ENCODE data around the gene RUNX2. TPM values are rescaled to one million over a fixed set of nuclear protein-coding genes. Genes with fewer than 3 reads are reported as not detected.

RUNX2 gene
- total RNA-seq, 1 donor from 2014 or later, result 0.41 TPM

DNA sequence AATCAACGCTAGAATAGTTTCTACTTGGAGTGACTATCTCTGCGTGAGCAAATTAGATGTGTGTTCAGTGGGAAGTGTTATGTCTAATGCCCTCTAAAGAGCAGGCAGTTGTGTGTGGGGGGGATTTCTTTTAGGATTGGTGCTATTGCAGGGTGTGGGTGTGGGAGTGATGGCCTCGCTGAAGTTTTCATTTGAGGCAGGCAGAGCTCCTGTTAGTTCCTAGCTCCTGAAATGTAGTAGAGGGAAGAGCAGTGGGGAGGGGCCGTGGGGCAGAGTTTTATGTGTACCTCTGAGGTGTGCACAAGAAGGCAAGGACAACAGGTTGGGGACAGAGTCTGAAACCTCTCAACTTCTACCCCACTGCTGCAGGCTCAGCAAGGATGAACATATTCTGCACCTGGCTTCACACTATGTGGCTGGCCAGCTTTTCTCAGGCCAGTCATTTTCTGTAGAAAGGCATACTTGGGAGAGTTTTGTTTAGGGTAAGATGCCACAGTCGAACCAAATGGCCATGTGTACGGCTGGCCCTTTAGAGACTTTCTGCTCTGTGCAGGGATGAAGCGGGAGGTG lies 278.8 kb downstream of the RUNX2 start:
- FAIRE-seq, result no peak
- DNase-seq (ENCODE audit: low spot score in 2 of 2), result no peak

DNA sequence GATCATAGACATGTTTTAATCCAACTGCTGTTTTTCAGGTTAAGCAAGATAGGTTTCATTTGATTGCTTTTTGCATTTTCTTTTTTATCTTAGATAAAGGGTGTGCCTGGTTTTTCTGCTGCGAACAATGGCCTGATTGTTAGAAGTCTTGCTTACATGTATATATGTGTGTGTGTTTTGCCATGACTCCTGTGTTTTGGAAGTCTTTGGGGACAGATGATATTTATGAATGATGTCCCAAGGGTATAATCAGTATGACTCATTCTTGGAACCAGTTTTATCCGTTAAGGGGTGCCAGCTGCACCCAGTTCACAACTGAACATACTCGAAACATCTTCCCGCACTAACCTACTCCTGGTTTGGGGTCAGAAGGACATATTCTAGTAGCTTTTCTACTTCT lies 279.7 kb downstream of the RUNX2 start:
- no peak for FAIRE-seq
- DNase-seq (ENCODE audit: low spot score in 2 of 2), result no peak

DNA sequence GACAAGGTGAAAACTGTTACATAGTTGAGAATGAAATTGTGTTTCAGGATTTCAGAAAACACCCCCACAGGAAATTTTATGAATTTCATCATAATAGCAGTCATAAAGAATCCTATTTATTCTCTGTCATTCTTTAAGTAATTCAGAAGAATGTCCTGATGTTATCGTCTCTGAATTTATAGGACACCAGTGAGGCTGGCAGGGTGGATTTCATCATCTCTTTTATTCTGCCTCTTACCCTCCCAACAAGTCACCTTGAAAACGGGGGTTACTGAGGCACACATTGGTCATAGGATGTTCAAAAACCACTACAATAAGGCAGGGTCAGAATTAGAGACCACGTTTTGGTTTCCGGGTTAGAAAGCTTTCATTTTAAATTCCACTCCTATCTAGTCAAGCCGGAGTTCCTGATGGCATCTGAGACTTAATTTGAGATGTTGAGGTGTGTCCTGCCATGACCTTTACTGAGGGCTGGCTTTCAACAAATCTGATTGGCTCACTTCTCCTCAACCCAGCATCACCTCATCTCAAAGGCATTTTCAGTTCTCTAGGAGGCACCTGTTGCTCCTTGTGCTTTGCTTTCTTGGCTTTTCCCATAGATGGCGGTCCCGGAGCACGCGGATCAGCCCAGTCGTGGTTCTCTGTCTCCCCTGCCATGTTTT lies 280.3 kb downstream of the RUNX2 start:
- FAIRE-seq, result no peak

DNA sequence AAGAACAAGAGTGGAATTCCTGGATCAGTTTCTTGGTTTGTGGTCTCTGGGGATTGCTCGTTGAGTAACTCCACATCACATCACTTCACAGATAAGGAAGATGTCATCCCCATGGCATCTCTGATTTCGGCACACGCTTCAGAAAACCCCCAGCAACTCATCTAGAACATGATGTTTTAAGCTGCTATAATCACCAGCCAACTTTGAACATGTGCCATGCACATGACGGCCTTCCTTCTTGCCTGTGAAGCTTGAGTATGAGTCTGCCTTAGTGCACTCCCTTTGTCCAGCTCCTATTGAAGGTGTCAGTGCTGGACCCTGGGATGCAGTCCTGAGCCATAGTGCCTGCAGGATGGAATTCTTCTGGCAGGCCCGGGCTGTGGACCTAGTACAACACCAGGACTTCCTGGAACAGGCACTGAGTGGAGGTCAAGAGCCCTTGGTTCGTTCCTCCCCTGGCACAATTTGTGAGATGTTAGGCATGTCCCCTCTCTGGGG lies 281.1 kb downstream of the RUNX2 start:
- DNase-seq (ENCODE audit: low spot score in 2 of 2) (no peak), FAIRE-seq (no peak)

More for the DNA sequence above, 280.3 kb downstream of the RUNX2 start:
- DNase-seq (ENCODE audit: low spot score in 2 of 2), result no peak

DNA sequence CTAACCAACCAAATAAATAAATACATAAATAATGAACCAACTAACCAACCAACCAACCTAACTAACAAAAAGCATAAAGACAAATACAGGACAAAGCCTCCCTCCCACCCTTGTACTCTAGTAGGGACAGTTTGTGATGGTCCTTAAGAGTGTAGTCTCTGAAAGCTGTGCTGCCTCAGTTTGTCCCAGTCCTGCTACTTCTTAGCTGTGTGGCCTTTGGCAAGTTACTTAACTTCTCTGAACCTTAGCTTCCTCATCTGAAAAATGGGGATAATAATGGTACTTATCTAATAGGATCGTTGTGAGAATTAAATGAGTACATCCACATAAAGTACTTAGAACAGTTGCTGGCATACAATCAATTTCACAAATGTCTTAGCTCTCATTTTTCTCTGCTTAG lies 282.2 kb downstream of the RUNX2 start:
- DNase-seq (ENCODE audit: low spot score in 2 of 2) (no peak), FAIRE-seq (no peak)

DNA sequence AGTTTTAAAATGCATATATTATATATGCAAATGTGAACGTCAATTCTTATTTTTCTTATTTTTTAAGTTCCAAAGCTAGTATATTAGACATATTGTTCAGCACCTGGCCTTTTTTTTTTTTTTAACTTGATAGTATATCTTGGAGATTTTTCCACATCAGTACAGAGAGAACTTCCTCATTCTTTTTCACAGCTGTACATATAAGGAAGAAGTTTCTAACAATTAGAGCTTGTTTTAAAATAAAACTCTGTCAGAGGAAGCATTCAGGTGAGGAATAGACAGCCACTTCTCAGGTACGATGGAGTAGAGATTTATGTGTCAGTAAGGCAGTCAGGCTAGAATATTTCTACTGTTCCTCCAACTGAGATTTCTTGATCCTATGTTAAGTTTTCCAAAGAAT lies 282.7 kb downstream of the RUNX2 start:
- FAIRE-seq, result no peak
- no peak for DNase-seq (ENCODE audit: low spot score in 2 of 2)

DNA sequence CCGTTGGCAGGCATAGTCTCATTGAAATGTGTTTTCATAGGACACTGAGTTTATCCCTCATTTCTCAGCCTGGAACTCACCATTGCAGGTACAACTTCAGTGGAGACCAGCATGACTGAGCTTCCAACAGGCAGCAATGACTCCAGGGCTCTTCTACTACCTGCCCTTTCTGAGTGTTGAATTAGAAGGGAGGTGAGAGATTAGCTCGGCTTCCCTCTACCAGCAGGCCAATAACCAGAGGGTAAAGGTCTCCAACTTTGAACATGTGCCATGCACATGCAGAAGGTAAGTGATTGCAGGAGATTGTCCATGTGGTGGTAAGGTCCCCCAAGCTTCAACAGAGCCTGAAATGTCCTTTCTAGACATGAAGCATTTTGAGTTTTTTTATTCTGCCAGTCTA lies 283.4 kb downstream of the RUNX2 start:
- no peak for DNase-seq (ENCODE audit: low spot score in 2 of 2)
- FAIRE-seq, result no peak

DNA sequence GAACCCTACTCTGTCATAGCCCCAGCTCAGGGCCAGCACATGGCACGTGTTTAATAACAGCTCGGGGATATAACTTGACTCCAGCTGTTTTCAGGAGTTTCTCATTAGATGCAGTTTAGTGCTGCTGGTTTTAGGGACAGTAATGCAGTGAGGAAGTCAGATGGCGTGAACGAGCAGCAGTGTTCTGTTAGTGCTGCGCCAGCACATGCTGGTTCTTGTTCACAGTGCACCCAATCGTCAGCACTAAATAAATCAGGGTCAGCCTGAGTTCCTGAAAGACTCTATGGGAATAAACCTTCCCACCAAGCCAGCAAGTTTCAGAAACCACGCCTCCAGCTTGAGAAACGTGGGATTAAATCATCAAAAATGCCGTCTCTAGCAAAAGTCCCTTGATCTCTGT lies 285.5 kb downstream of the RUNX2 start:
- no peak for FAIRE-seq
- no peak for DNase-seq (ENCODE audit: low spot score in 2 of 2)

DNA sequence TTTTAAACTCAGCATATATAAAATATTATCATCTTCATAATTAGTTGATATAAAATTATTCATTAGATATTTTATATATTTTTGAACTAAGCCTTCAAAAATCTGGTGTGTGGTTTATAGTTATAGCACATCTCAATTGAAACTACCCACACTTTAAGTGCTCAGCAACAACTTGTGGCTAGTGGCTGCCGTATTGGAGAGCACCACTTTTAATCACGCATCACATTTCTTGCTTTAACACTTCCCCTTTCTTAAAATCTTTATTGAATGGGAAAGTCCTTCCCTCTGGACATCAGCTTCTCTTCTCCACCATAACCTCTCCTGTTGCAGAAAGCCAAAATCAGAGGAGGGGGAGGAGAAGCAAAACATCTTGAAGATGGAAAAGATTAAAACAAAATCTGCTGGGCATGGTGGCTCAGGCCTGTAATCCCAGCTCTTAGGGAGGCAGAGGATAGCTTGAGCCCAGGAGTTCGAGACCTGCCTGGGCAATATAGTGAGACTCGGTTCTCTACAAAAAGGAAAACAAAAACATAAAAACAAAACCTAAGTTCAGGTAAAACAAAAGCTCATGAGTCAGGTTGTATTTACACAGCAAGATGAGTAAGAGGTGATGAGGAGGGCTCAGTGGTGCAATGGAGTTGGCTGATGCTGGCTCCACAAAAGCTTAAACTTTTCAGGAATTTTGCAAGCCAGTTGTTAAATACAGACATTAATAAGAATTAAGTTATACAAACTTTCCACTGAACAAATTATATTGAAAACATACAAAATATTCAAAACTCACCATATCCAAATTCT lies 286.6 kb downstream of the RUNX2 start:
- no peak for FAIRE-seq

DNA sequence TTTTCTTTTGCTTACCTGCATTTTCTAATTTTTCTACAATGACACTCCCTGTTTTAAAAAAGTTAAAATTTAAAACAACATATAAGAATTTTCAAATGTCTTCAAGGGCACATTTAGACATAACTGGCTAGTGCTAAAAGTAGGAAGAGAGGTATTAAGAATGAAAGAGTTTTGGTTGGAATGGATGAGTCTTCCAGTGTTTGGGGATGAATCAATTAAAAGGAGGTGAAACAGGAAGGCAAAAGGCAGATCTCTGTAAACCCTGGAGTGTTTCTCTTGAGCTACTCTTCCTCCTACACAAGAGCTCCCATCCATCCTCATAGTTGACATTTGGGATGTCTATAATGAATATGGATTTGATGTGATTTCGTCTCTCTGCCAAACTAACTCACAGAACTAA lies 288.1 kb downstream of the RUNX2 start:
- DNase-seq (ENCODE audit: low spot score in 2 of 2) (no peak), FAIRE-seq (no peak)

More for the DNA sequence above, 286.6 kb downstream of the RUNX2 start:
- DNase-seq (ENCODE audit: low spot score in 2 of 2), result no peak

DNA sequence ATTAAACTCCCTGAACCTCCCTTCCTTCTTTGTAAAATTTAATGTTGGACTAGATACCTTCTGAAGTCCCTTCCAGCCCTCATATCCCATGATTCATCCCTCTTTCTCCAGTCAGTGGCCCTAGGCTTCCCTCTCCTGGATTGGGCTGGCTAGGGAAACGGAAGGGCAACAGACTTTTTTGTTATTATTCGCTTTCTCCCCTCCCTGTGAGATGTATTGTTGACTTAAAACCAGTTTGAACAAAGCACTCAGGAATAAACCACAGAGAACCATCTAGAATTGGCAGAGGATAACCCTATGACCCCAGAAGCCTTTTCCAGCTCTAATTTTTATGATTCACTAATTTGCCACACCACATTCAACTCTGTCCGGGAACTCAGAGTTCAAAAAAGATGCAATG lies 289.3 kb downstream of the RUNX2 start:
- FAIRE-seq, result no peak
- DNase-seq (ENCODE audit: low spot score in 2 of 2), result no peak

DNA sequence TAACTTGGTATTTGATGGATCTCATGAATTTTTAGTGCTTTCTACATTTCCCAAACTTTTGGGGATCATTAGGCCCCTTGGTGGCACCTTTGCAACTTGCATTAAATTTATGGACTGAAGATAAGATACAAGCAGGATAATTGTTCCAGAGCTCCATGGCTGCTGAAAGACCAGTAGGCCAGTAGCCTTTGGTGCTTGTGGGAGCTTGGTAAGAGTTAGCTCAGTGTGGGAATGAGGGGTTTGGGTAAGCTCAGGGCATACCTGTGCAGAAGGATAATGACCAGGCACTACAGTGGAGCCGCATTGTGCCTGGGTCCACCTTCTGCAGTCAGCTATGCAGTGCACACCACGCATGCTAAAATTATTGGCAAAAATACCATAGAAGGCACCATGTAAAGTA lies 290.1 kb downstream of the RUNX2 start:
- DNase-seq (ENCODE audit: low spot score in 2 of 2) (no peak), FAIRE-seq (no peak)

DNA sequence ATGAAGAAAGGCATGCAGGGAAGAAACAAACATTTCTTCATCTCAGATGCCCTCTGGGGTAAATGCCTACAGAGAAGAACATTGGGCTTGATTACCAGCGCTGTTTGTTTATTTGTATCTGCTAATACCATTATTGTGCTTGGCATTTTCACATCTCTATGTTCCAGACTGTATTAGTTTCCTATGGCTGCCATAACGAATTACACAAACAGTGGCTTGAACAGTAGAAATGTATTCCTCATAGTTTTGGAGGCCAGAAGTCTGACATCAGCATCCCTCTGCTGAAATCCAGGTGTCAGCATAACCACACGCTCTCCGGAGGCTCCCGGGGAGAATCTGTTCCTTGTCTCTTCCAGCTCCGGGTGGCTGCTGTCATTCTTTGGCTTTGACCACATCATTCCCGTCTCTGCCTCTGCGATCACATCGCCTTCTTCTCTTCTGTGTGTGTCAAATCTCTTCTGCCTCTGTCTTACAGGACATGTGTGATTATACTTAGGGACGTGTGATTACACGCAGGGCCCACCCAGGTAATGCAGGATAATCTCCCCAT lies 291.2 kb downstream of the RUNX2 start:
- no peak for FAIRE-seq
- DNase-seq (ENCODE audit: low spot score in 2 of 2), result no peak

DNA sequence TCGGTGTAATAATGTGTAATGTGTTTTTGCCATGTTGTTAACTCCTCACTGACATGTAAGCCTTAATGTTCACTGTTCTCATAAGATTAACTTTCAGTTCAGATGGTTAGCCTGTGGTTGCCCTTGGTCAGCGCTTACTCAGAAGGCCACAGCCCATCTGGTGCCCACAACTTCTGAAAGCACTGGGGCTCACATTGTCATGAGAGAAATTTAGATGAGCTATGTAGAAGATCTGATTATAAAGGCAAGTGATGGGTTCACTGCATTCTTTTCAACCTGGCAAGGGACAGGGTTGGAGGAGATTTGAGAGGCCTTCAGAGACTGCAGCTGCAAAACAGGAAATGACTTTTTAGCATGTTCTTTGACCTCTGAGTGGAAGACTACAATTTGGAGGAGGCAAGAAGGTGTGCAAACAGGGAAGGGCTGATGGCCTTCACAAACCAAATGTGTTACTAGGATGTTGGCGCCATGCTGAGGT lies 291.9 kb downstream of the RUNX2 start:
- no peak for DNase-seq (ENCODE audit: low spot score in 2 of 2)
- FAIRE-seq, result no peak

DNA sequence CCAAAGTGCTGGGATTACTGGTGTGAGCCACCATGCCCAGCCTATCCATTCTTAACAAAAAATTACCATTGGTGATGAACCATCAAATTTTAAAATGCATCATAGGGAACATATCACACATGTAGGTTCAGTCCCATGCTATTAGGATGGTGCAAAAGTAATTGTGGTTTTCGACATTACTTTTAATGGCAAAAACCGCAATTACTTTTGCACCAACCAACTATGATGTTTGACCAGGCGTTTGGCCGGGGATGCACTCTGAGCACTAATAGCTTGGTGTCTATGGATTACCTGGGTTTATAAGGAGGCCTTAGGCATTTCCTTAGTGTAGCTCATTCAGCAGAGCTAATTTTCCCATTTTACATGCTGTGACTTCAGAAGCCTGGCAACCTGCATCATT lies 296.1 kb downstream of the RUNX2 start:
- DNase-seq (ENCODE audit: low spot score in 2 of 2), result no peak
- no peak for FAIRE-seq

DNA sequence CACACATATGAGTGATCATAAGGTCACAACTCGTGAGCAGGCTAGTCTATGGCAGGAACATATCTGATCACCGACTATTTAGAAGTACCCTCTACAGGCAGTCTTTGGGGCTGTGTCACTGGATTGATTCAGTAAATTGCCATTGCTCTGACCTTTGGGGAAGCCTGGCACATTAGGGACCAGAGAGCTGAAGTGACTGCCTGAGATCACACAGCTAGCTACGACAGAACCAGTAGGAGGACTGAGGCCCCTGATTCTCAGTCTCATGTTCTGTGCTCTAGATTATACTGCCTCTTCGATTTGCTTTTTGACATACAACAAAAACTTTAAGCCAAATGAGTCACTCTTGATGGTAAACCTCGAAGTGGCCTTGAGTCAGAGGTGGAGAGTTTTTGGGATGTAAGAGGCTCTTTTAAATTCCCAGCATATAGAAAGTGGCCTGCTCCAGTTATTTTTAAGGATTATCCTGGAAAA lies 297.1 kb downstream of the RUNX2 start:
- FAIRE-seq, result no peak
- no peak for DNase-seq (ENCODE audit: low spot score in 2 of 2)

DNA sequence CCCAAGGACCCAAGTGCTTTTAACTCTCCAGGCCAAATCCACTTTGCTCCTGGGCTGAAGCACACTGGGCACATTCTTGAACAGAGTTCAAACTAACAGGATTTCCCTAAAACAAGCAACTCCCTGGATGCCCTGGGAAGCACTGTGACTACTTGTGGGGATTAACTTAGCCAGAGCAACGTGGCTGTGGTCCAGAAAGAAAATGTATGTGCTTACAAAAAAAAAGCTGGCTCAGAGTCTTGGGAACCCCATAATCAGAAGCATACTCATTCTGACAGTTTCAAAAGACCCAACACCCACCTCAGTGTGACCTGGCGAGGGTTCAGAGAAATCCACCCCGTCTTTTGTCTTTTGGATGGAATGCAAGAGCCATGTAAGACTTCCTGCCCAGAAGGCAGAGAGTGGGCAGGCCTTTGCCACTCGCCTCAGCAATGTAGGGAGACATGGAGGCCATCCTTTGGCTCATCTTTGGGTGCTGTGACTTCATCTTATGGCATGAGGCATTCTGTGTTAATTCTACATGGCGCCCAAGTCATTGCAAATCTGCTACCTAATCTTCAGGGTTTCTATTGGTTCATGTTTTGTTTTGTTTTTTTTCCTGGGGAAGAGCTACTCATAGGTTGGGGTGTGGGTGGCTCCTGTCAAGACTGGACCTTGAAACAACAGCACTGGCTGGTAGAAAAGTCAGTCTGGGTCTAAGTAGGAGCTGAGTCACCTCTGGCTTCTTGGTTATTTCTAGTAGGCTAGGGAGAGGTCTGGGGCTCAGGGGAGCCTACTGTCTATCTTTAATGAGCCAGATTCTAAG lies 298.2 kb downstream of the RUNX2 start:
- FAIRE-seq (no peak), DNase-seq (ENCODE audit: low spot score in 2 of 2) (no peak)

DNA sequence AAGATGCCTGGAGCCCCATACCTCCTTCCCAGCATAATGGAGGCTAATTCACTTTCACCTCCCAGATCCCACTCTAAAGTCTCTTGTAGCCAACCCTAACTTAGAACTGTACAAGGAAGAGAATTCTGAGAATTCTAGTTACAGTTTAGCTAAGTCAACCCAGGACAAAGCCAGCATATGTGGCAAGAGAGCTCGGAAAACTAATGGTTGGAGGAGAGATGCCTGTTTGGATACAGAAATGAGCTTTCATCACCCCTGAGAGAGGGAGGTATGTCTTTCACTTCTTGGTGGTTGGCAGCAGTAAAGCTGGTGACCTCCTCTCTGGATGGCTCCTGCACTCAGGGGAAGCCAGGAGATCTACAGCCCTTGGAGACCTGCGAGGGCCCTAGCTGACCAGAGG lies 302.2 kb downstream of the RUNX2 start:
- DNase-seq (ENCODE audit: low spot score in 2 of 2) (no peak), FAIRE-seq (no peak)

DNA sequence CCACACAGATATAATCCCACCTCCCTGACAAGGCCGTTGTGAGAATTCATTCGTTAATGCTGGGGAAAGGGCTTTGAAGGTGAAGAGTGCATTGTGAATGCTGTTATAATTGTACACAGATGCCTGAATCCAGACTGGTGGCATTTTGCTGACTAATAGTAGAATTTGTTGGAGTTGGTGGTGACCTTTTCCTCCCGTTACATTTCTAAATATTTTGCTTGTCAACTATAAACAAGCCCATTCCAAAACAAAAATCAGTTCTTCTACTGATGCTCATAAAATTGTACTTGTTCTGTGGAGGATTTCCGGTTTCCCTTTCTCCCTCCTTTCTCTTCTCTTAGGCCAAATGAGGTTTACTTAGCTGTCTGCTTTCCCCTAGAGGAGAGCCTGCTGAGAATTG lies 302.7 kb downstream of the RUNX2 start:
- DNase-seq (ENCODE audit: low spot score in 2 of 2), result no peak
- no peak for FAIRE-seq

DNA sequence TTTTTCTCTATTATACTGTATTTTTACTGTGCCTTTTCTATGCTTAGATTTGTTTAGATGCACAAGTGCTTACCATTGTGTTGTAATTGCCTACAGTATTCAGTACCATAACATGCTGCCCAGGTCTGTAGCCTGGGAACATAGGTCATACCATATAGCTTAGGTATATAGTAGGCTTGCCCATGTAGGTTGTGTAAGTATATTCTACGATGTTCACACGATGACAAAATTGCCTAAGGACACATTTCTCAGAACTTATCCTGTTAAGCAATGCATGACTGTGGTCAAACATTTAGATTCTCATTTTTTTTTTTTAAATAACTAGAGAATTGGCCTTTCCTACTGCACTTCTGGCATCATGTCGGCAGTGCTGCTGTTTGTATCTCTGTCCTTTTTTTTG lies 303.3 kb downstream of the RUNX2 start:
- FAIRE-seq (no peak), DNase-seq (ENCODE audit: low spot score in 2 of 2) (no peak)
